COLO668 (cell line): Measurements from ENCODE around the gene OR51E1.

Source experiments
- DNase-seq: peaks from one replicate; lab custom pipeline; 2025; ENCODE audit not compliant: unreplicated experiment; lab: John Stamatoyannopoulos, UW

Gene OR51E1

DNA sequence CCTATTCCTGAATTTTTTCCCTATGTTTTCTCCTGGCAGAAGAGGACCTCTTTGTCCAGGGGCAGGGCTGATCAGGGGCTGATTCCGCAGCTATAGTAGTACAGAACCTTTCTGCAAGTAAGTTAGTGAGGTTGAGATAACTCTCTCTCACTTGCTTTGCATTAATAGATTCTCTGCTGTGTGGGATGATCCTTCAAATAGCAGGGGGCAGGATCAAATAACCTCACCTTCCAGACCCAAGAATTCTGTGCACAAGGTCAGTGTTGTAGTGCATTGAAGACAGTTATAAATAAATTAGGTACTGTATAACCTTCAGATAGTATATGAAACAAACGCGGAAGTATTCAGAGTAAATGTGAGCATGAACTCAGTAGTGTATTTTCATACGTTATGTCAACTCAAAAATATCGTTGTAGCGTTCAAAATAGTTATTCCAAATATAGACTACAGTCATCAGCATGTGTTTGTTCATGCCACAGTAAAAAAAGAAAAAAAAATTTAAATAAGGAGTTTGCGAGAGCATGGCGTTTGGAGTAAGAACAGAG, 61.1 kb downstream of the OR51E1 start:
- peak; percentile 42 for DNase-seq
